GM03348 (cell line): ENCODE measurements around the gene PRRG4.
A peak's percentile ranks its signal among the peaks of the same experiment; 100 is the strongest.
"Not testable (repeated sequence)": the region's sequence is repeated elsewhere in the genome, so short reads cannot be mapped to it uniquely, and the experiment has no call there.

Source experiments
- DNase-seq: peaks from one replicate; pipeline ENCODE4 v3.0.0; 2012; ENCODE audit warnings: low spot score

PRRG4 gene

DNA sequence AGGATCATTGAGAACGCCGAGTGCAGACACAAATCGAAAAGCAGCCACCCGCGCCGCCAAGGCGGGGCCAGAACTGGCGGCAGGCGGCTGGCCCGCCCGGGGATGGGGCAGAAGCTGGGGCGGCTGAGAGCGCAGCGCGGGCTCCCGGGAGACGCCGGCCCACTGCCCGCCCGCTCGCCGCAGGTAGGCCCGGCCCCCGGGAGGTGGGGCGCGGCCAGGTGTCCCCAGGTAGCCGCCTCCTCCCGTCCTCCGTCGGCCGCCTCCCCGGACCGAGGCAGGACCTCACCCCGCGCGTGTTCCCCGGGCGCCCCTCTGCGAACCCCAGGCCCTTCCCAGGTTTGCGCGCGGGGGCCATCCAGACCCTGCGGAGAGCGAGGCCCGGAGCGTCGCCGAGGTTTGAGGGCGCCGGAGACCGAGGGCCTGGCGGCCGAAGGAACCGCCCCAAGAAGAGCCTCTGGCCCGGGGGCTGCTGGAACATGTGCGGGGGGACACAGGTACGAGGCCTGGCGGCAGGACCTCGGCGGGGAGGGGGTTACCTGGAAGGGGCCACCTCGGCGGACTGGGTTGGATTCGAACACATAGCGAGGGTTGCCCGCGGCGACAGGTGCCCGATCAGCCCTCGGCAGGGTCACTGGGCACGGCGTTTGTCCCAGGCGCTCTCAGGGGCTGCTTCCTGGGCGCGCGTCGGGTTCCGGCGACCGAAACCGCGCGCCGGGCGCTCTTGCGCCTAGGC lies at the start of gene PRRG4:
Gene PRRG4, plus strand, starts transcription at position 248 of the 733 bp plus-strand sequence. CDS start 603 bp downstream, outside the sequence.
- DNase-seq = peak; percentile 73

DNA sequence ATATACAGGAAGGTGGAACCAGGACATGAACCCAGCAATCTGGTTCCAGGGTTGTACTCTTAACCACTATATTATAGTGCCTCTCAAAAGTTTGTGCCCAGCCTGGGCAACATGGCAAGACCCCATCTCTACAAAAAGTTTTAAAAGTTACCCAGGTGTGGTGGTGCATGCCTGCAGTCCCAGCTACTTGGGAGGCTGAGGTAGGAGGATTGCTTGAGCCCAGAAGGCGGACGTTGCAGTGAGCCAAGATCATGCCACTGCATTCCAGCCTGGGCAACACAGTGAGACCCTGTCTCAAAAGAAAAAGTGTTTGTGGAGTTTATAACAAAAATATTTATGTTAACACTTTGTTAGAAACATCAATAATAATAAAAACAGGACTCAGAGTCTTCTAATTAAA lies 48.9 kb upstream of the PRRG4 start:
- not testable (repeated sequence) for DNase-seq

DNA sequence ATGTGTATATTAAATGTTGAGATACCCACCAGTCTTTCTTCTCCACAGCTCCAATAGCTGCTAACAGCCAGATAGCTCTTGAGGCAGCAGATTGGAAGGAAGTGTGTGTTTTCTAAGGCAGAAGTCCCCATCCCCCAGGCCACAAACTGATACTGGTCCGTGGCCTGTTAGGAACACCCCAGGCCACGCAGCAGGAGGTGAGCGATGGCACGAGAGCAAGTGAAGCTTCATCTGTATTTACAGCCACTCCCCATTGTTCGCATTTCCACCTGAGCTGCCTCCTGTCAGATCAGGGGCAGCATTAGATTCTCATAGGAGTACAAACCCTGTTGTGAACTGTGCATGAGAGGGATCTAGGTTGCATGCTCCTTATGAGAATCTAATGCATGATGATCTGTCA lies 48.0 kb upstream of the PRRG4 start:
- no peak for DNase-seq

DNA sequence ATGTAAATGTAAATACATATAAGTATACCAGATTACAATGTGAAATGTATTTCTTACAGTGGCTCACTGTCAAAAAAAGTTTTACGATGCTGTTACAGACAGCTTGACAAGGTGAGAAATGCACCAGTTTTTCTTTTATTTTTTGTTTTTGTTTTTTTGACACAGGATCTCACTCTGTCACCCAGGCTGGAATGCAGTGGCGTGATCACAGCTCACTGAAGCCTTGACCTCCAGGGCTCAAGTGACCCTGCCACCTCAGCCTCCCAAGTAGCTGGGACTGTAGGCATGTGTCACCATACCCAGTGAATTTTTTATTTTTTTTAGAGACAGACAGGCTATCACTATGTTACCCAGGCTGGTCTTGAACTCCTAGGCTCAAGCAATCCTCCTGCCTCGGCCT lies 44.5 kb upstream of the PRRG4 start:
- no peak for DNase-seq

DNA sequence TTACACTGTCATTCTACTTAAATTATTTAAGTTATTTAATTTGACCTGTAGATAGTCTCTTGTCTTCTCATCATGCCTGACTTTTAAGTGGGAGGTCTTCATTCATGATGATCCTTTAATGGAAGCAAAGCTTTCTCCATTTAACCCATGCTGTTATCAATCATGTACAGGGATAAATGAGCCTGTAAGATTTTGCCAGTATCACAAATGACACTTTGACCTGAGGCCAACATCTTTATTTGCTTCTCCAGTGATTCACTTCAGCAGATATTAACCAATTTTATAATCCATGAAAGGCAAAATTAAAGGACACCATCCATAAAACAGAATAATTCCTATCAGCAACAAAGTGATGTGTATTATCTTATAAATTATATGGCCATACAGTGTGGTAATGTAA lies 42.9 kb upstream of the PRRG4 start:
- no peak for DNase-seq

DNA sequence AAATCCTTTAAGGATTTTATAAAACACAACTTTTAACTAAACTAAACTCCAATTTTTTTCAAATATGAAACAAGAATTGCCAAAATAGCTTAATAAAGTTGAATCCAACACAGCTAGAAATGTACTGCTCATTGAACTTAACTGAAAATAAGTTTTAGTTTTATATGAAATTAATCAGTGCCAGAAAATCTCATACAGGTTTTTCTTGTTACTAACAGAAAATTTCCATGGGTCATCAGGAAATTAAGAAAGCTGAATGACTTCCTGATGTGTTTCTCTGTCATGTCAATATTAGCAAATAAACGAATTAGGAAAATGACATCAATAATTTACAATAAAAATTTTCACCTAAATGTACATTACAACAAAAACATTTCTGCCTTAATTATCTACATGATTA lies 38.8 kb upstream of the PRRG4 start:
- no peak for DNase-seq

DNA sequence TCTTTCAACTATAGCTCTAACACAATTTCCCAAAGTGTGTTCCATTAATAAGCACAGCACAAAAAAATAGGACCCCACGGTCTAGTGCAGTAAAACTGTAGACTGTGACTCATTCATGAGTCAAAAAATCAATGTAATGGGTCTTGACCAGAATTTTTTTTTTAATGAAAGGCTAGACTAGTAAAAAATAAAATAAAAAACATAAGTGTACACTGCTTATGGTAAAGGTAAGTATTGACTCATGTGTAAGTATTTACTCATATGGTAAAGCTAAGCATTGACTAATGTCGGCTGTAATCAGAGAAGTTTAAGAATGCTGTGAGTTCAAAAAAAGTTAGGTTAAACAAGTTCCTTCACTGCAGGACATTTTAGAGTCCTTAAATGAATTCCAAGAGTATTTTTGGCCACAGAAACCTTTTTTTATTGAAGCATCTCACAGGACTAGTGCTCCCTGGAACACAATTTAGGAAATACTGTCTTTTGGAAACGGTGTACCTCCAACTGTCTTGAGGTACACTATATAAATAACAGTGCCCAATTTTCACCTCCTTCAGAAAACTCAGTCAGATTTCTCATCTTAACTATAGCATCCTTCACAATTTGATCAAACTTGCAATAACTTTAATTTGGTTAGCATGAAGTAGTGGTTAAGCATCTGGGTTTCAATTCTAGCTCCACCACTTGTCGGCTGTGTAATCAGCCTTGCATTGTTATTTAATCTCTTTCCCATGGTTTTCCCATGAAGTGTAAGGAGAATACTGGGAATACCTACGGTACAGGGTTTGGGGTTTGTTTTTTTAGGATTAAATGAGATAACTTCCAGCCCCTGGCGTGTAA lies 37.4 kb upstream of the PRRG4 start:
- no peak for DNase-seq

DNA sequence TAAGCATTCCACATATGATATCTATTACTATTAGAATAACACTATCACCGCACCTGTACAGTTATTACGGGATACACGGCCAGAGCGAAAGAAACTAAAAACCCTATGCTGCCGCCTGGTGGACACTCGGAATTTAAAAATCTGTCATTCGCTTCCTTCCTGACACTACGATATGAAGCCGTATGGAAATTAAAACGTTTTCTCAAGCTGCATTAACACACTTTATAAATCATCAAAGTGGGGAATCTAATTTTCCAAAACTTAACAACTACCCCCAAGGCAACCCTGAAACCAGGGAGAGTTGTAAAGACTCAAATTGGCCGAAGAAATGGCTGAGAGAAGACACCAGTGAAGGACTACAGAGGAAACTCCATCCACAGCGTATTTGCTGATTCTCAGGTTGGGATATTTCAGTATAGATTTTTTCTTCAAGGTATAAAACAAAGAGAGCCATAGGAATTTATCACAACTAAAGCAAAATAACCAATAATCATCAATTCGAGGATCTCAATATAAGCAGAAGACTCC lies 36.7 kb upstream of the PRRG4 start:
- peak; percentile 40 for DNase-seq

DNA sequence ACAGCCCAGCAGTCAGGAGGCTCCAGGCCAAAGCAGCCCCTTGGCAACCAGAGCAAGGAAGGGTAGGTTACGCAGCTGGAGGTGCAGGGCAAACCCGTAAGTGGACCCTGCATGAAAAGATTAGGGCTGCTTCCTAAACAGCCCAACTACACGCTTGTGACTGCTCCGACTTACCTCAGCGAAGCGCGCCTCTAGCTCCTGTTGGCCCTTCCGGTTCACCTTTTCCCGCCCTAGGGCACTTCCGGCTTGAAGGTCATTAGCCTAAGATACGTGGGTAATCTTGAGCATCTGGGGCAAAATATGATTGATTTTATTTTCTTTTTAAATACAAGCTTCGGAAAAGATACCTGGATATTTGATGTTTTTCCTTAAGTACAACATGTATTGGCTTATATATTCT lies 35.3 kb upstream of the PRRG4 start, which contains the start of gene CCDC73:
Gene CCDC73, minus strand, starts transcription at position 224 of the 400 bp plus-strand sequence. CDS start 34,419 bp downstream, outside the sequence.
- DNase-seq = no peak

DNA sequence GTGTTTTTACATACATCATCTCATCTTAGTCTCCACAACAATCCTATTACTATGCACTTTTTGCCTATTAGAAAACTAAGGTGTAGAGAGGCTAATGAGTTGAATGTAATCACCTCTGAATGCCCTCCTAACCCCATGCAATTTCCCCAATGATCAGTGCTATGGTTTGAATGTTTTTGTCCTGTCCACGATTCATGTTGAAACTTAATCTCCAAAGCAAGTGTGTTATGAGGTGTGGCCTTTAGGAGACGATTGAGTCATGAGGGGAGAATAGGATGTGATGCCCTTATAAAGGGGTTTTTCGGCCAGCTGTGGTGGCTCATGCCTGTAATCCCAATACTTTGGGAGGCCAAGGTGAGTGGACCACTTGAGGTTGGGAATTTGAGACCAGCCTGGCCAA lies 33.3 kb upstream of the PRRG4 start:
- no peak for DNase-seq

DNA sequence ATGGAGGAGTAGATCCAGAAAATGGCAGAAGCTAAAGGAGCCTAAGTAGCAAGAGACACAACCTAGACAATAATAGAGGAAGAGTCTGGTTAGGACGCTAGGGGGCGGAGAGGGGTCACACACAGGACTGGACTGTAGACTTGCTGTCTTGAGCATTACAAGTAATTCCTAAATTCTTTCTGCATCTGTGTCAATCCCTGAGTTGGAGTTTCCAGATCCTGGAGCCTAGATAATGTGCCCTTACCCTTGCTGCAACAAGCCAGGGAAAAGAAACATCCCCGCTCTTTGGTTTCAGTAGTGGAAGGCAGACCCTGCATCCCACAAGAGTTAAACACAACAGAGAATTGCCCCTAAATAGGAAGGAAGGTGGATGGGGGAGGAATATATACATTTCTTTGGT lies 20.4 kb upstream of the PRRG4 start:
- peak; percentile 81 for DNase-seq

DNA sequence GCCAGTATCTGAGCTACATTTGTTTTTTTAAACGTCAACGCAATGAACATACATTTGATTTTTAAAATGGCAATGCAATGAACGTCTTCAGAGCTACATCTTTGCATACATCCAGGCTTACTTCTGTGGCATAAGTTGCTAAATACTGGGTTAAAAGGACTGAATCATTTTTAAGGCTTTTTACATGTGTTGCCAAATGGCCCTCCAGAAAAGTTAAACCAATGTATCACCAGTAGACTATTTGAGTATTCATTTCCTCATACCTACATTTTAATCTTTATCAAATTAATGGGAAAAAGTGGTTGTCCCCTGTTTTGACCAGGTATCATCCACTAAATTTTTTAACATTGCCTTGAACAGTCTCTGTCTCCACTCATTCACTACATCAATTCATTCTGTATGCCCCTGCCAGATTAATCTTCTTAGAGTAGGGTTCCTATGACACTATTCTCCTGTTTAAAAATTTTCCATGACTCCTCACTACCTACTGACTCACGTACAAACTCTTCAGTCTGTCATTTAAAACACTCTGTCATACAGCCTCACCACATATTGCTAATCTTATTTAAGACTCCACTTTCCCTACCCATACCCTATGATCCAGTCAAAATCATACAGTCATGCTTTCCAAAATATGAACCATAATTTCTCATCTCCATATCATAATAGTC lies 12.4 kb upstream of the PRRG4 start:
- DNase-seq = no peak

DNA sequence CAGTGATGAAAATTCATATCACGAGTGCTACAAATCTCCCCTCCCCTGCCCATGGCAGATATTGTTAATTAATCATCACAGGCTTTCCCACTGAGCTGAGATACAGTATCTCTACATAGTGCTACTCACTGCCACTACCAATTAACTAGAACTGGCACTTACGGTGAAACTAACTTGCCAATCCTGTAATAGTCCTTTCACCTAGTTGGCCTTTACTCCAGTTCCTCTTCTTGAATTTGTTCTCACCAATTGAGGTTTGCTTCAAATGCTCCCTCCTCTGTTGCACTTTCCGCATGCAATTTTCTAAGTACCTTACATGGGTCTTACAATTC lies 11.9 kb upstream of the PRRG4 start:
- no peak for DNase-seq

DNA sequence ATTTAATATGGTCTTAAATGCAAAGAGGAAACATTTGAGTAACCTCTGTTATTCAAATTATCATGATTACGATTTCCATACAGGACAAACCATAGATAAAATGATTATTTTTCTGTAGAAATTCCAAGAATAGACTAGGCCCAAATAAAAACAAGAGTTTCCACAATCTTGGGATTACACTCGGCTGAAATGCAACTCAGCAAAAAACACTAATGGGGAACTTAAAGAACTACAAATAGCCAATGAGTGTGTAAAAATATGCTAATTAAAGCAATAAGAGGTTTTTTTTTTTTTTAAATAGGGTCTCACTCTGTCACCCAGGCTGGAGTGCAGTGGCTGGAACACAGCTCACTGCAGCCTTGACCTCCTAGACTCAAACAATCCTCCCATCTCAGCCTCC lies 10.5 kb upstream of the PRRG4 start:
- DNase-seq = no peak

DNA sequence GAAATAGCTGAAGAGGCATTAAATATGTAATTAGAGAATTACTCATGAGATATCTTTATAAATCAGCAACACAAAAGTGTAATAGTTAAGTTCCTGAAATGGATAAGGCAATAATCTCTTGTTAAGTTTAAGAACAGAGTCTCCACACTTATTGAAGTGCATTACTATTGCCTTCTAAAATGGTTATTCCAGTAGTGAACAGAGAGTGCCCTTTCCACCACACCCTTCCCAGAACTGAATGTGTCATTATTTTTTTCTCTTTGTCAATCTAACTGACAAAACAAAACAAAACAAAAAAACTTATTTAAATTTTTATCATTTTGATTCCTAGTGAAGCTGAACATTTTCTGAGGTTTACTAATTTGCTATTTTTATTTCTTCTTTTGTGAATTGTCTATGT lies 9.2 kb upstream of the PRRG4 start:
- DNase-seq = no peak

DNA sequence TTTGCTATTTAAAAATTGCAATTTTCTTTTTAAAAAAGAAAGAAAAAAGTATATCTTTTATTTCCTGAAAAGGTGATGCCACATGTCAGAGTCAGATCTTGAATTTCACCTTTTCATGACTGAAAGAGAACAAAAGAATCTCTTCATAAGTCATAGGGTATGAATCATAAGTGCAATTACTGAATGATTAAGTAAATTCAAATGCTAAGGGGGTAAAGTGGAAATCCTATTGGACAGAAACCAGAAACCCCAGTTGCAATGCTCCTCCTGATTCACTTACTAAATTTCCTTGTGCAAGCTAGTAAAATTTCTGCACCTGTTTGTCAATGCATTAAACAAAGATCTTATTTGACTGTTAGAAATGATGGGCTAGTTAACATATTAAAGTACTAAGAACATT lies 8.2 kb upstream of the PRRG4 start:
- no peak for DNase-seq

DNA sequence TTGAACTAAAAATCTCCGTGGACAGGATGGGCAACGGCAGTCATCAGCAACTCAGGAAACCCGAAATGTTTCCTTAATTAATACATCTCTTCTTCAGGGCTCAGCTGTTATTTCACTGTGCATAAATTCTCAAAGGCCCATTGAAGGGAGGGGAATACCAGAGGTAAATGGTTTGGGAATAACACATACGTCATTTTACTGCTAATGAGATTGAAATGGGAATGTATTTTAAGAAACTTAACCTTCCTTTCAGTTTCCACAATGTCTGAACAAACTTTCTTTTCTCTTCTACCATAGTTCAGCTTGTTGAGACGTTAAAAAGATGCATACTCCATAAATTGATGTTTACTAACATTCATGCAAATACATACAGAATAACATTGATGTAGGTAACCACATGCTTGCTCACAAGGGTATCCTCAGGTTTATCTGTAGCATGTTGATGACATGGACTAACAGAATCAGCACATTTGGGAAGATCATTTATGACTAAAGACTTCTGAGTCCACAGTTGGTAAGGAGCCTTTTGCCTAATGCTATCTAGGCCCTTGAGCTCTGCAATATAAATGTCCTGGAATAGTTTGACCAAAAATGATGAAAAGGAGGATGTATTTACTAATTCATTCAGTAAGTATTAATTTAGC lies 7.7 kb upstream of the PRRG4 start:
- no peak for DNase-seq

DNA sequence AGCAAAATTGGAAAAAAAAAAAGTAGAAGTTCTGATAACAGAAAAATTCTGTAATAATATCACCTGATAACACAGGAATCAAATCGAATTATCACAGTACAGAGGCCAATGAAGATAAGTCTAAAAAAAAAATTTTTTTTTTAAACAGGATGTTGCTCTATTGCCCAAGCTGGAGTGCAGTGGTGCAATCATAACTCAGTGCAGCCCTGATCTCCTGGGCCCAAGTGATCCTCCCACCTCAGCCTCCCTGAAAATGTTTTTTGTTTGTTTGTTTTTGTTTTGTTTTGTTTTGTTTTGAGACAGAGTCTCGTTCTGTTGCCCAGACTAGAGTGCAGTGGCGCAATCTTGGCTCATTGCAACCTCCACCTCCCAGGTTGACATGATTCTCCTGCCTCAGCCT lies 6.1 kb upstream of the PRRG4 start:
- DNase-seq = not testable (repeated sequence)

DNA sequence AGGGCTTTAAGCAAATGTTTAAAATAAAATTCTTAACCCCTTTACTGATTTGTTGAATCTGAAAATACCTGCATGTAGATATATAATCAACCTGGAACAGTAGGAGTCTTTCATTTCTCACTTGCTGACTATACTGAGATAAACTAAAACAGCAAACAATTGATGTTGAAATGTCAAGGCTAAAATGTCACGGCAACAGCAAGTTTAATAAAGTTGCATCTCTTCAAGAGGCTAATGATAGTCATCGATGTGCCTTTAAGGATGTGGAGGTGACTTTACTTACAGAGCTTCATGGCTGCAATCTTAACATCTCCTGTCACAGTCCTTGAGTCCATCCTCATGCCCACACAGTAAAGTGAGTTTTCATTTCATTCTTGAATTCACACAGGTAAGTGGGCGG lies 3.6 kb upstream of the PRRG4 start:
- DNase-seq = no peak

DNA sequence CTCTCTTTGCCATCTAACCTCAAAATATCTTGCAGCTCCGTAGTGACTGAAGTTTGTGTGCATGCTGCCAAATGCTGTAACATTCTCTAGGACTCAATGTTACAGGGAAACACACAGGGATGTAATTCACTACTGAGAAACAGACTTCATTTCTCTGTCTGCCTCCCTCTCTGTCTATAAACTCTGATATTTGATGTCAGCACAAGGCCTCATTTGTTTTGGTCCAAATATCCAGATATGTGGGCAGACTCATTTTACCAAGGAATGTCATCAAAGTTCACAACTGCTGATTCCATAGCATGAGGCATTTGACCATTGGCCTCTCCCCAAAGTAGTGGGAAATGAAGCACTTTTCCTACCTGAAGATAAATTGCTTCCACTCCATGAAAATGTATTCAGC lies 2.5 kb upstream of the PRRG4 start:
- no peak for DNase-seq

DNA sequence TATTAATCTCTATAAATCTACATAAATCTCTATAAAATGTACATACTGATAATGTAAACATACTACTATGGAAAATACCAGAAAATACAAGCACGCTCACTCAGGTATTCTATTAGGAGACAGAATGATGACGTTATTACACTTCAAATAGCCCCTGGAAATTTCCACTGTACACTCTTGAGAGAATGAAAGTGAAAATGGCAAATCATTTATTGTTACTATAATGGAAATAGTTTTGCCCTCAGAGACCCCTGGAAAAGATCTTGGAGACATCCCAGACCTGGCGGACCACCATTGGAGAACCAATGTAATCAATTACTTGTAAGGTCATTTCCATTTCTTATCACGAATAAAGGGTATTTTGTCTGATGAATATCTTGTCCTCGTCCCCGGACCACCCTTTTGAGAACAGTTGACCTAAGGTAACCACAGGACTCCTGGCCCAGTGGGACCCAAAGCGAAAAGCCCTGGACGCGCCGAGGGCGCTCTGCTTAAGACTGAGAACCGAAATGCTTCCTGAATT lies 509 bp upstream of the PRRG4 start:
- no peak for DNase-seq

DNA sequence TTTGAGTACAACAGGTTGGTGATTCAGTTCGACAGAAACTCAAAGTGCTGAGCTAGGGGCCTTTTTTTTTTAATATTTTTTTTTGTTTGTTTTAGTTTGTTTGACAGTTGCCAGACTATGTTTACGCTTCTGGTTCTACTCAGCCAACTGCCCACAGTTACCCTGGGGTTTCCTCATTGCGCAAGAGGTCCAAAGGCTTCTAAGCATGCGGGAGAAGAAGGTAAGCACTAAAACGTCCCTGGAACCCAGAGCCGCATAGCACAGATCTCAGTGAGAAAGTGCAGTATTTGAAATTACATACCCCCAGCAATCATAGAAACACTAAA lies 649 bp downstream of the PRRG4 start:
- DNase-seq = no peak
